Neural cell (in vitro differentiated cells): ENCODE results near the gene KRTAP3-3. TPM values are rescaled to one million over a fixed set of nuclear protein-coding genes. Genes with fewer than 3 reads are reported as not detected.

Experiments used
- H2AFZ ChIP-seq: fragments of 200-600, 300-800 bp; sonication (generic), shearing (Covaris generic); 2 replicates; pipeline ENCODE4 v1.6.0; 2014; ENCODE audit warnings: low read depth, mild to moderate bottlenecking, antibody characterized with exemption, low read length, moderate library complexity
- H3F3A ChIP-seq: fragments of 200-600 bp; shearing (Covaris generic); 2 replicates; pipeline ENCODE4 v1.6.1; 2016; ENCODE audit warnings: mild to moderate bottlenecking, moderate library complexity, mixed read lengths, antibody characterized with exemption, low read length; ENCODE audit not compliant: insufficient read depth, poor library complexity, severe bottlenecking
- H3K27ac ChIP-seq: fragments of 200-600, 300-800 bp; sonication (generic), shearing (Covaris generic); 2 replicates; pipeline ENCODE4 v1.5.1; 2014; ENCODE audit warnings: mild to moderate bottlenecking, low read length, moderate library complexity
- H3K27me3 ChIP-seq: fragments of 300-800, 200-600 bp; sonication (generic), shearing (Covaris generic); 2 replicates; pipeline ENCODE4 v1.6.0; 2014; ENCODE audit warnings: mild to moderate bottlenecking, low read depth, low read length, moderate library complexity; ENCODE audit not compliant: insufficient read depth
- H3K36me3 ChIP-seq: fragments of 300-800, 200-600 bp; sonication (generic), shearing (Covaris generic); 2 replicates; pipeline ENCODE4 v1.5.1; 2014; ENCODE audit warnings: mild to moderate bottlenecking, antibody characterized with exemption, low read length, moderate library complexity; ENCODE audit not compliant: insufficient read depth
- H3K4me2 ChIP-seq: fragments of 300-800, 200-600 bp; sonication (generic), shearing (Covaris generic); 2 replicates; pipeline ENCODE4 v1.6.0; 2014; ENCODE audit warnings: mild to moderate bottlenecking, low read length
- H3K4me3 ChIP-seq: fragments of 300-800, 200-600 bp; sonication (generic), shearing (Covaris generic); 2 replicates; pipeline ENCODE4 v1.5.1; 2014; ENCODE audit warnings: mild to moderate bottlenecking, low read length, moderate library complexity
- H3K79me2 ChIP-seq: fragments of 200-600 bp; shearing (Covaris generic); replicated peaks from 2 replicates; pipeline ENCODE4 v1.6.0; 2014; ENCODE audit warnings: mild to moderate bottlenecking, low read length, moderate library complexity; ENCODE audit not compliant: insufficient read depth
- H3K9ac ChIP-seq: fragments of 300-800, 200-600 bp; sonication (generic), shearing (Covaris generic); 2 replicates; pipeline ENCODE4 v1.6.1; 2016; ENCODE audit warnings: mild to moderate bottlenecking, low read length, mixed read lengths
- H3K9me2 ChIP-seq: fragments of 200-600 bp; shearing (Covaris generic); 2 replicates; pipeline ENCODE4 v1.6.1; 2016; ENCODE audit warnings: mild to moderate bottlenecking, low read length, mixed read lengths; ENCODE audit not compliant: insufficient read depth
- H3K9me3 ChIP-seq: fragments of 200-600, 300-800 bp; sonication (generic), shearing (Covaris generic); 2 replicates; pipeline ENCODE4 v1.6.1; 2016; ENCODE audit warnings: mild to moderate bottlenecking, mixed run types, low read length, moderate library complexity, mixed read lengths
- H4K20me1 ChIP-seq: fragments of 200-600 bp; shearing (Covaris generic); 2 replicates; pipeline ENCODE4 v1.6.1; 2016; ENCODE audit warnings: mild to moderate bottlenecking, mixed run types; ENCODE audit not compliant: insufficient read depth
- CTCF ChIP-seq: fragments of 450-650 bp; IDR thresholded peaks from 2 replicates; pipeline ENCODE4 v1.5.1; 2014; ENCODE audit warnings: antibody characterized with exemption, mild to moderate bottlenecking, moderate library complexity; ENCODE audit not compliant: poor library complexity, severe bottlenecking
- EP300 ChIP-seq: fragments of 450-650 bp; conservative IDR thresholded peaks from 2 replicates; pipeline ENCODE4 v1.6.1; 2014; ENCODE audit warnings: antibody characterized with exemption, mild to moderate bottlenecking, moderate library complexity; ENCODE audit not compliant: poor library complexity, severe bottlenecking
- EZH2 ChIP-seq: fragments of 200-600, 300-800 bp; shearing (Covaris generic), sonication (generic); IDR thresholded peaks from 2 replicates; pipeline ENCODE4 v1.6.1; 2014; ENCODE audit warnings: antibody characterized with exemption, low read length, borderline replicate concordance, mild to moderate bottlenecking; ENCODE audit not compliant: insufficient read depth, poor library complexity, severe bottlenecking
- MXI1 ChIP-seq: fragments of 450-650 bp; conservative IDR thresholded peaks from 2 replicates; pipeline ENCODE4 v1.6.1; 2014; ENCODE audit warnings: antibody characterized with exemption, mild to moderate bottlenecking; ENCODE audit not compliant: poor library complexity, severe bottlenecking
- POLR2AphosphoS5 ChIP-seq: IDR thresholded peaks from 2 replicates; pipeline ENCODE4 v1.6.1; 2012
- RAD21 ChIP-seq: fragments of 450-650 bp; conservative IDR thresholded peaks from 2 replicates; pipeline ENCODE4 v1.6.1; 2014; ENCODE audit warnings: antibody characterized with exemption, mild to moderate bottlenecking, moderate library complexity
- REST ChIP-seq: IDR thresholded peaks from 2 replicates; pipeline ENCODE4 v1.6.1; 2012; ENCODE audit warnings: borderline replicate concordance
- SMC3 ChIP-seq: fragments of 450-650 bp; conservative IDR thresholded peaks from 2 replicates; pipeline ENCODE4 v1.6.1; 2014; ENCODE audit warnings: antibody characterized with exemption, mild to moderate bottlenecking, moderate library complexity; ENCODE audit not compliant: poor library complexity
- TAF1 ChIP-seq: IDR thresholded peaks from 2 replicates; pipeline ENCODE4 v1.6.1; 2012; ENCODE audit warnings: low read depth
- polyA plus RNA-seq: library from polyadenylated mRNA; depleted of rRNA; stranded (reverse); fragments of >200 nt; gene quantifications from 2 replicates; pipeline ENCODE4 v1.2.3, GENCODE V29; 2014

KRTAP3-3 gene
- polyA plus RNA-seq, 1 donor from 2014 or later = not detected

GRCh38 chr17:41016578-41017215 is 22.7 kb upstream of the KRTAP3-3 start:
- no peak overlapping the region for H3K4me3 ChIP-seq
- H3K9me3 ChIP-seq = no peaks in the 10 kb centered on the region
- H3K9me2 ChIP-seq = no peaks in the 10 kb centered on the region
- TF ChIP-seq TAF1 = no peak
- no peak for TF ChIP-seq RAD21
- no peak for TF ChIP-seq SMC3
- TF ChIP-seq MXI1 = no peak
- no peak for TF ChIP-seq EZH2
- no peak for TF ChIP-seq POLR2AphosphoS5
- TF ChIP-seq EP300 = no peak
- no peak for TF ChIP-seq CTCF
- TF ChIP-seq REST = no peak
- H2AFZ ChIP-seq = no peak overlapping the region
- no peaks in the 10 kb centered on the region for H3F3A ChIP-seq
- no peaks in the 10 kb centered on the region for H3K79me2 ChIP-seq
- H4K20me1 ChIP-seq = no peaks in the 10 kb centered on the region
- H3K9ac ChIP-seq = no peak overlapping the region
- no peak overlapping the region for H3K4me2 ChIP-seq
- no peaks in the 10 kb centered on the region for H3K27me3 ChIP-seq
- H3K27ac ChIP-seq = no peak overlapping the region
- H3K36me3 ChIP-seq = no peaks in the 10 kb centered on the region

- no peaks in the 10 kb centered on the region for H3K9me2 ChIP-seq
Measured at GRCh38 chr17:41015454-41015853, 21.5 kb upstream of the KRTAP3-3 start.

More at GRCh38 chr17:41015454-41015853, 21.5 kb upstream of the KRTAP3-3 start:
- H2AFZ ChIP-seq = no peak overlapping the region
- no peak overlapping the region for H3K4me2 ChIP-seq
- H3K9ac ChIP-seq = no peak overlapping the region
- no peaks in the 10 kb centered on the region for H3K9me3 ChIP-seq
- H3F3A ChIP-seq = no peaks in the 10 kb centered on the region
- H3K79me2 ChIP-seq = no peaks in the 10 kb centered on the region
- no peak overlapping the region for H3K27ac ChIP-seq
- no peaks in the 10 kb centered on the region for H3K27me3 ChIP-seq
- H3K4me3 ChIP-seq = no peak overlapping the region
- H3K36me3 ChIP-seq = no peaks in the 10 kb centered on the region
- no peaks in the 10 kb centered on the region for H4K20me1 ChIP-seq
- TF ChIP-seq RAD21 (no peak), MXI1 (no peak), CTCF (no peak), TAF1 (no peak), EZH2 (no peak), REST (no peak), EP300 (no peak), SMC3 (no peak), POLR2AphosphoS5 (no peak)
